ENCODE results near the gene MLLT3.

The MLLT3 gene

DNA sequence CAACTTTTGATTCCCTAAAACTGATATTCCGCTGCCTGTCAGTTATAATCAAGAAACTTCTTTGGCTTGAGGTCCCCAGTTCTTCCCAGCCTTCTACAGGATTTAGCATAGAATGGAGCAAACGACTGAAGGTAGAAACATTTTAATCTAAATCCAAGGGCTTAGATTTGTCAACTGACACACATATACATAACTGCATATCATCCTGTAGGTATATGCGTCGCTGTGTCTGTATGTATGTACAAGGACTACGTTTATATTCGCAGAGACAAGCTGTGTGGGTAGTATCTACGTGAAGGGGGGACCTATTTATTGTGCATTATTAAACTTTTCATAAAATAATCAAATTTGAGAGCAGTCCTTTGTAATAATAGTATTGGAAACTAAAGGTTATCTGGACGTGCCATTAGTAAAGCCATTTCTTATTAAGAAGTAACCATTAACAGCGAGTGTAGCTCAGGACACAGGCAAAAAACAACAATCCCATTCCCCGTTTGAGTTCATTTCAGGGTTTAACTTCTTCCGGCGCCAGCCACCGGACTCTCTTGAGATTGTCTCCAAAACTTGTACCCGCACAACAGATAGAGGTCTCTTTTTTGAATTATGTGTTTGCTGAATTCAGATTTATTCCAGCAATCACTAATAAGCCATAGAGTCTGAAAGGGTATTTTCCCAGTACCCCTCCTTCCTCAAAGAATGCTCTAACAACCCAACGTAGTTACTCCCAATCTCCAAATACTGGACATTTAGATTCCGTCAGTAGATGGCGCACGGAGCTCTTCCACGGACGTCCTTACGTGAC lies 2.1 kb upstream of the MLLT3 start:
- peak in 1 of 2 experiments; percentile 42 for DNase-seq

DNA sequence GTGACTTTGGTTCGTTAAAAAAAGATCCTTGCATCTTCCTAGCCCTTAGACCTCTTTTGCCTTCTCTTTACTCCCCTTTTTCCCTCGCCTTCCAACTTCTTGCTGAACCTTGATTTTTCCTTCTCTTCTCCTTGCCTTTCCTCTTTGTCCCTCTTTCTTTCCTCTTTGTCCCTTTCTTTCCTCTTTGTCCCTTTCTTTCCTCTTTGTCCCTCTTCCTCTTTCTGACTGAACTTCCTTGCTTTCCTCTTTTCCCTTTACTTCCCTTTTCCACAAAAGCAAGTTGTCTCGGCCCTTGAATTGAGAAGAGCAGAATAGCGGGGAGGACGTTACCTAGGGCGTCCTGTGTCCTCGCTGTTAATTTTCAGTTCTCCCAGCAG lies 1.4 kb upstream of the MLLT3 start:
- no peak for DNase-seq

DNA sequence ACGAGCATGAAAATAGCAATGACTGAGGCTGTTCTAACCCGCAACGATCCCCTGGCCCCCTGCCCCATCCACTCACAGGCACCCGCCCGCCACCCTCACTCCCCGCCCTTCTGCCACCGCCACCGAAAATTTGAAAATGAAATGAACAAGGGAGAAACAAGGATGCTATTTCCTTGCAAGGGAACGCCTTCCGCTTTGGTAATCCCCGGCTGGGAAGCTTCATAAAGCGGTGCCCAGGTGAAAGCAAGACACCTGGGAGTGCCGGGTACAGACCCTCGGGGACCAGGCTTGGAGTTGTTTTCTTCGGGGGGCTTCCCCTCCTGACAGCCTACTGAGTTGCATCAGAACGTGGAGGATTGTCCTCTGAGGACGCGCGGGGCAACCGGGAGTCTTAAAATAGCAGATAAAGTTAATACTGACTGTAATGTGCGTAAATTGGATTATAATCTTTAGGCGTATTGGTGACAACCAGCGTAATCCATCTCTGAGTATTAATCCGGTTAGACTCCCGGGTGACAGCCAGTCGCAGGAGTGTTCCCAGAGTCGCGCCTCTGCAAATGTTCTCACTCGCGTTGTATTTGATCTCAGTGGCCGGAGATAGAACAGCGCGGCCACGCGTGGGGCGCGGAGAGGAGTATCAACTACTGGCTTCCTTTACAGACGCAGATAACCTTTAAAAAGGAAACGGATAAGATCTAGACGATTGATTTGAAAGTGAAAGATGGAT lies 885 bp upstream of the MLLT3 start:
- no peak for DNase-seq

DNA sequence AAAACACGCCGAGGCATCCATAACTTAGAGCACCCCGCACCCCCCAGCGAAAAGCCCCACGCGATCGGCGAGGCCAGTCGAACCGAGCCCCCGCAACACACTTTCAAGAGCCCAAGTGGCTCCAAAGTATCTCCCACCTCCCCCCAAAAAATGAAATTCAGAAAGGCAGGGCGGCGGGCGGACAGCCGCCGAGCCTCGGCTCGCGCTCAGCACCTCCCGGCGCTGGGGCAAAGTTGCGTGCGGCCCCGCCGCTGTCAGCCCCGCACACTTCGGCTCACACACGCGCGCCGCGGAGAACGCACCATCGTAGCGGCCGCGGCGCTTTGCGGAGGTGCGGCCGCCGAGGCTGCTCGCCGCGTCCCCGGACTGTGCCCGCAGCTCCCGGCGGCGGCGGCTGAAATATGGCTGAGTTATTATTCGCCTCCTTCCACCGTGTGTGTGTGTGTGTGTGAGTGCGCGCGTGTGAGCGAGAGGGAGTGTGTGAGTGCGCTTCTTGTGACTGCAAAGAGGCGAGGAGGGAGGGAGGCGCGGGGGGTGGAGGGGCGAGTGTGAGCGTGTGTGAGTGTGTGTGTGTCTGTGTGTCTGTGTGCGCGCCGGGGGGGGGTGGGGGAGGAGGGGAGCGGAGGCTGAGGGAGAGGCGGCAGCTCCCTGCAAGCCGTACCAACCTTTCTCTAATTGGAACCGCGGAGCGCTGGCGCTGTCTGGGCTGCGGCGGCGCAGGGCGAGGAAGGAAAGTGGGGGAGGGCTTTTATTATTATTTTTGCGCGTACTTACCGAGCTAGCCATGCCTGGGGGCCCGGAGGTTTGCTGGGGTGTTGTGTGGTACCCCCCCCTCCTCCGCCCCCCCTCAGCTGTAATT lies 599 bp downstream of the MLLT3 start:
- DNase-seq: no peak

DNA sequence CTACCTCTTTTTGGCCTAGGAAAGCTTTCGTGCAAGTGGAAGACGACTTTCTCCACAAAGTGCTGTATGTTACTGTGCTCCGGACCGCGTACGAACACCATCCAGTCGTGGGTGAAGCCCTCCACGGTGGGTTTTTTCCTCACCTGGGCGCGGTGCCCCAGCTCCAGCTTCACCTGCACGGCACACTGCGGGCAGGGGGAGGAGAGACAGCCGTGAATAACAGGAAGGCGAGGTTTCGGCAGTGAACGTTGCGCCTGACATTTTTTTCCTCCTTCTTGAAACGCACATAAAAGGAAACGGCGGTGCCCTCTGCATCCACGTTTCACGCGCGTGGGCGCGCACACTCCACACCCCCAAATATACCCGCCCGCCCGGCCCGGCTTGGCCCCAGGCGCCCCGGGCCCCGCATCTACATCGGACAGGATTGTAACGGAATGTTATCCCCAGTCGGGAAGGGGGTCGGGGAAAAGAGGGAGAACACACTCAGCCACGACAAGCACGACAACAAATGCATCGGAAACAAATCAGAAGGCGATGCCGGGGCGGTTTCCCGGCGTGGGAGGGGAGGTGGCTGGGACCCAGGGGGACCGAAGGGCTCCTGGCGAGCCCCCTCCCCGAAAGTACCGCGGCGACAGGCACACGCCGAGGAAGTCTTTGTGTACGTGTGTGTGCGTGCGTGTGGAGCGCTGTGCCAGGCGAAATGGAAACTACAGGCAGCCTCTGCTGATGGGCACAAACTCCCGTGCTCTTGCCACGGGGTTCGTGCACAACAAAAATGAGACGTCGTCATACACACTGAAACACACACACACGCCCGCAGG lies 1.4 kb downstream of the MLLT3 start:
- DNase-seq: no peak

DNA sequence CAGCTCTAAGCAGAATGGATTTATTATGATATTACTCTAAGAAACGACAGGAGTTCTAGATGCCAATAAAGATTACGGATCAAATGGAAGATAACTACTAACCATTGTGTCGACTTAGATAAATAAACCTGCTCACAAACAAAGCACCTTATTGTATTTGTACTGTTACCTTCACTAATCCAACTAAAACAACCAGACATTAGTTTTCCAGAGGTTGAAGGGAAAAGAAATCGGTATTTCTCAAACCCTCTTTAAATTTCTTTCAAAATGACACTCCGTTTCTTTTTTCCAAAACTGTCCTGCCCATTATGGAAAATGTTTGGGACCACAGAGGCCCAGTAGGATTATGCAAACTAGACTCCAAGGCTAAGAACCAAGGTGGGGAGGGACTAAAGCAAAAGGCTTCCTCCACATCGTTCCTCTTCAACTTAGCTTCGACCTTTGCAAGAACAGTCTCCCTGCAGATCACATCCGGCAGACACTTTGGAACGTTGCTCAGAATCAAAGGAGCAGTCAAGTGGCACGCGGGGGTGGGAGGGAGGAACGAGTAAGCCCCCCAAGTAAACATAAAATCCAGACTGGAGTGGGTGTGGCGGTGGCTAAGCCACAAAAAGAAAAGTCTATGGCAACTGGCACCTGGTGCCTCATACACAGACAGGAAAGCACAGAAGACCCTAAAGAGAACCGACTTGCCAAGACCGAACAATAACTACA lies 2.7 kb downstream of the MLLT3 start:
- no peak for DNase-seq

DNA sequence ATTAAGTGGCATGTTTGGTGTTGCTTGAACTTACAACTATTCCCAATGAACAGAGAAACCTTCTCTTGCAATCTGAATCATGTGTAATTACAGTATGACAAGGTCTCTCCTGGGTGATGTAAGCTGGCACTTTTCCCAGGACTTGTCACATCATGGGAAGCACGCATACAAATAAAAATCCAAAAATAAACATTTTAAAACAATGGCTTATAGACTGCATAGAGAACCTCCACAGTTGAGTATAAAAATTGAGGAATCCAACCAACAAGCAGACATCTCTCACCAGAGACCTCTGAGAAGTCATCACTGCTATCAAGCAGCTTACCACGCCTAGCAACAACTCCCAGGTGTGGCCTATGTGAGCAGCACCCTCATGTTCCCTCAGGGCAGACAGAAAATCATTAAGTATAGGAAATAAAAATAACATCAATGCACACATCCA lies 3.9 kb downstream of the MLLT3 start:
- DNase-seq: no peak

DNA sequence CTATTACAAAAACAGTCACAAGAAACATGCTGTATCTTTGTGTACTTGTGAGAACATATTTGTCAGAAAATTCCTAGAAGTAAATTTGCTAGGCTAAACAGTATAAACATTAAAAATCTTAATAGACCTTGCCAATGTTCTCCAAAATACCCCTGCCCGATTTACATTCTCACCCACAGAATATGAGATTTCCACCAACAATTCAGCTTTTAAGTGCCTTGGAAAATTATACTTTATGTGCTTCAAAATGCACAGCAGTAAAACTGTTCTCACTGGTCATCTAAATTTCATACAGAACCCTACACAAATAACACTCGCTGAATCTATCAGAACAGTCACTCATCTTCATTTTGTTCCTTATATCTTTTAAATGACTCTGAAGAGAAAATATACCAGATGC lies 5.5 kb downstream of the MLLT3 start:
- no peak for DNase-seq

DNA sequence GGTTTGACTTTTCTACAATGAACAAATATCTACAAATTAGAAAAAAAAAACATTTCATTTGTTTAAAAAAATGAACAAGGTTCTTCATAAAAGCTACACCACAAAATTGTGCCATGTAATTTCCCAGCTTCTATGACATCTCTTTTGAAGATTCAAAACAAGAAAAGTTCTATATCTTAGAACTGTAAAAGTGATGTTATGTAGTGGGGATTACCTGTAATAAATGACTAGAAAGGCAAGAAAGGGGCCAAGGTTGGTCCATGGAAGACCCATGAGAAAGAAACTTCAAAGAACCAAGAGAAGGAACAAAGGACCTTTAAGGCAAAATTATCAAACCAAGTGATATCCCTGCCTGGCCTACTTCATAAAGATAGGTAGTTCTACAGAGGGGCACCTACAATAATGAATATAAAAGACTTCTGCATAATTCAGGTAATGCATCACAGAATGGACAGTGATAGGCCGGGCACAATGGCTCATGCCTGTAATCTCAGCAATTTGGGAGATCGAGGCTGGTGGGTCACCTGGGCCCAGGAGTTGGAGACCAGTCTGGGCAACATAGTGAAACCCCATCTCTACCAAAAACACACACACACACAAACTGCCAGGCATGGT lies 7.6 kb downstream of the MLLT3 start:
- DNase-seq: no peak

DNA sequence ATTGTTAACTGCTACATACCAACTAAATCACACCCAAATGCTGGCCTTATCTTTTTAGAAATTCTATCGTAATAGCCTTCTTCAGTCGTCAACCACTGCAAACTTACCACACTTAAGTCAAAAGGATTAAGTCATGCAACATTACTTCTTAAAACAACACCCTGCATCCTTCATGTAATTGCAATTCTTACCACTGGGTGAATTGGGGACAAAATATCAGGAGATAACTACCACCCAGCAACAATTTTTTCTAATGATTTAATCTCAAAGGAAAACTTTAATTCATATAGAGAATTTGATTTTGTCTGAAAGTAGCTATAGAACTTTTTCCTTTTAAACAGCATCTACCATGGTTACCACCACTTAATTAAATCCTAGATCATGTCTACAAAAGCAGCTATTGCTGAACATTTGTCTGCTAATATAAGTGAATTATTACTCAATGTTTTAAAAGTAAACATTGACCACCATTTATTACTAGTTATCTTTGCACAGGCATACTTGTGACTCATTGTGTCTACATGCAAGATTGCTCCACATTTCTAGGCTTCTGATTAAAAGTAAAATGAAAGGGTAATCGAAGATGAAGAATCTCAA lies 10.5 kb downstream of the MLLT3 start:
- no peak for DNase-seq

DNA sequence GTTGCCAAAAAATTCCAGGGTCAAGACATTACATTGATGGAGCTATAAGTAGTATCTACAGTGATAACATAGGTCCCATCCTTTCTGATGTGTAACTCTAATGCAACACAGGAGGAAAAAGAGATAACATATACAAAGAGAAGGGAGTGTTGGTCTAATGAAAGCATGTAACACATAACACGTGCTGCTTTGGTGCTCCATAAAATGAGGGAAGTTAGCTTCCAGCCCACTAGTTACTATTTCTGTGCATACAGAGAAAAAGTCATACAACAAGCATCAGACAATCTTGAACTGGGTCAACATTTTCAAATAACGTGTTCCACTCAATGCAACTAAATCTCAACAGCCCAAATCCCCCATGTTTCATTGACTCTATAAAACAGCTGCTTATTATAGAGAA lies 11.7 kb downstream of the MLLT3 start:
- no peak for DNase-seq

DNA sequence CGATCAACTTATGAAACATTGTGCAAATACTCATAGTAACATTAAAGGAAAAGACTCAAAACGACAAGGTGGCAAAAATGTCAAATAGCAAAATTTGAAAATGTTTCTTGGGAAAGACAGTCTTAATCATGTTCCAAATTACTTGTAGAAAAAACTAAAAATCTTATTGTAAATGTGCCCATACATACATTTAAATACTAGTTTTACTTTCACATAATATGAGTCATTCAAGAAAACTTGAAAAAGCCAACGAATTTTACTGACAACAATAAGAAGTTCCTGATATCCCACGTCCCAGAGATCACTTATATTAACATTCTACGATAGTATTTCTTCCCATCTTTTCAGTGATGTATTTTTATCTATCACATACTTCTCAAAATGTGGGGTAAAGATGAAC lies 13.7 kb downstream of the MLLT3 start:
- DNase-seq: no peak

DNA sequence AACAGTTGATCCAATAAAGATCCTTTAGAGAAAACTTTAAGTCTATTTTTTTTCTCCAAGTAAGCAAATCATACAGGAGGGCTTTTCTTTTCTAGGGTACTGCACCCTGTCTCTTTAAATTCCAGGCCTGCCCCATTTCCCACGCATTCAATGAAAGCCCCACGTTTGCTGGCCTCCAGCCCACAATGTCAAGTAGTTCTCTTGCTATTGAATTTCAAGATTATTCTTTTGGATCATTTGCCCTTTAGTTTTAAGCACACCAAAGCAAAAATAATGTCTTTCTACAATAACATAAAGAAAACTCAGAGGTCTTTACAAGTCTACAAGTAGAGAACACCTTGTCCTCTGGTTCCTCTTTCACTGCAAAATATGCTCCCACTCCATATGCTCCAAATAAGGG lies 15.6 kb downstream of the MLLT3 start:
- no peak for DNase-seq

DNA sequence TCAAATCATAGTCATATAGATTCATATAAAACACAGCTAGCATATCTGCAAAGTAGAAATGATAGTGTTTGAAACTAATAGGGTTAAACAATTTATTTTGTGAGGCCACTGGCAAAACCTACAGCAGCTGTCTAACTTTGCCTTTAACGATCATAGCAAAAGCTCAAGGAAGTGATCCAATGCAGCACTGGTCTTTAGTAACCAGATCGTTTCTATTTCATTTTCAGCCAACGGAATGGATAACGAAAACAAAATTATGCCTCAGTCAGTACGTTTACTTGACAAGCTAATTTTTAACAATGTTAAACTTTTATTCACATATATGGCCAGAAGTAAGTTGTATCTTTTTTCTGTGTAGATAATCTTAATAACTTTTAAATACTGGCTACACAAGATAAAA lies 17.7 kb downstream of the MLLT3 start:
- no peak for DNase-seq

DNA sequence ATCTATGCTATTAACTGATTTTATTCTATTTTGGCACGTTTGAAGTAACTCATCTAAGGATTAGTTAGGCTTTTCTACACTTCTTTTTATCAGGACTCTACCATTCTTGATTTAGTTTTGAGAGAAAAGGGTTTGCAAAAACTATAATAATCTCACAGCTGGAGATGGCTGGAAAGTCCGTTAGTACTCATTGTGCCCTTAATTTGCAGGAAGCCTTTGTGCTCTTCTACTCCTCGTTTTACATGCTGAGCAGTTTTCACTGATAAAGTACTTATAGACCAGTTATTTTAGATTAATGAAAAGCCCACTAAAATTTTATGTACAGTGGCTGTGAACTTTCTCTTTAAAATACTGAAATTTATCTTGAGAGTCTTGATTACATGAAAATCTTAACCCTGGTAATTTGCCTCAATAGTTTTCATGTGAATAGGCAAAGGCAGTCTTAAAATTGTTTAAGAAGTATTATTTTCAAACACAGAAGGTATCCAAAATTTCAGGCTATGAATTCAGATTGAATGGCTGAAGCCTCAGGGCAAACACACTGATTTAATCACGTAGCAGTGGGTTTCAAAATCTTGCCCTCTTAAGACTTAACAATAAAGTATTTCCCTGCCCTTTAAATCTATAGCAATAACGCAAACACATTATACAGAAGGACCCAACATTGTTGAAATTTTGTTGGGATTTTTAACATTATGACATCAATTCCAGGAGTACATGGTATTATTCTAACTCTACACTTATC lies 18.6 kb downstream of the MLLT3 start:
- no peak for DNase-seq

DNA sequence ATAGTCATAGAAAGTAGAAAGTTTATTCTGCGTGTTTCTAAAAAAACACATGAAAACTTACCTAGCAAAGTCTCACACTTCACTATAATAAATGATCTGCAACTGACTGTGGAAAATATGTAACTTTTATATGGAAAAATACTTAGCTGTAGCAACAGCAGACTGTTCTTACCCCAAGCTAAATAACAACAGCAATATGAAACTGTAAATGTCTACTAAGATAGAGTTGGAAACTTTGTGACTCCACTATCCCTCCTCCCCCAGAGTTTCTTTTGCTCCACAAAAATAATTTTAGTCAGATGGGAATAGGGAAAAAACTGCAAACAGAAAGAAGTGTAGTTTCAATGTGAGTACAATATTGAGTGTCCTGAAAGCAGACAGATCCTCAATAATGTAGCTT lies 21.0 kb downstream of the MLLT3 start:
- no peak for DNase-seq

DNA sequence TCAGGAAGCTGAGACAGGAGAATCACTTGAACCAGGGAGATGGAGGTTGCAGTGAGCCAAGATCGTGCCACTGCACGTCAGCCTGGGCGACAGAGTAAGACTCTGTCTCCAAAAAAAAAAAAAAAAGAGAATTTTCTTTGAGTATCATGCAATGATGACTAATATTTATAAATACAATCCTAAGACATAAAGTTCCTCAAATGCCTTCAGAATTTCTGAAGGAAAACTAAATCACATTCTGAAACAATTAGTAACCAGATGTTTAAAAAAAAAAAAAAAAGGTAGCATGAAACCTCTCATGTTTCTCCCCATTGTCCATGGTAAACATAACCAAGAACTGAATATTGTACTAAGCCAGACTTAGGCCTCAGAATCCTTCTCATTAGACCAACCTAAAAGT lies 23.1 kb downstream of the MLLT3 start:
- DNase-seq: no peak

DNA sequence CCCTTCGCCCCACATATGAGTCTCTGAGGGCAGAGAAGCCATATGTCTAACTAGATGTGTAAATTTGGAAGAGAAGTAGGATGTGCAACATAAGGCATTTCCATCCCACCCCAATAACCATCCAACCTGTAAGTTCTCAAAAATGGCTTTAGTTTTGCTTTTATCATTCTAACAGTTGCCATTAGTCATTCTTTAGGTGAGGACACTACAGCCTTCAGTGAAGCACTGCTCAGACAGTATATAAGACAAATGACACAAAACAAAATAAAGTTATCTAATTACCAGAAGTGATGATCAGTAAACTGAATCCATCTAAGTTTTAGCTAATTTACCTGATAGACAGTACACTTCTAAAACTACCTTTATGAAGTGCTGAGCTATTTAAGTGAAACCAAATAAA lies 23.9 kb downstream of the MLLT3 start:
- DNase-seq: no peak

DNA sequence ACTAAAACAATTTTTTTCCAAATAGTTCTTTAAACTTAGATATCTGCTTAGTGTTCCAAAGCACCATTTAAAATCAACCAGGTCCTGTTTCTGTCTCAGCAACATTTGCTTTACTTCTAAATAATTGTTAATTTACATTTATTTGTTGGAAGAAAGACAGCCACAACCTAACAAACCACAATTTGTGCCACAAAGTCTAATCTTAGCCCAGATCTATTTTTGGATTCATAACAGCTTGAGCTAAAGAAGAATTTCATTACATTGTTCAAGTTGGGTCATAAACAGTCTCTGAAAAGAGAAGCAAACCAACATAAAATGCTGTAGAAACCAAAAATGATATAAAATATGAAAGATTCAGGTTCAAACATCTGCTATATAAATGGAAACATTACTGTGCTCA lies 24.4 kb downstream of the MLLT3 start:
- no peak for DNase-seq

DNA sequence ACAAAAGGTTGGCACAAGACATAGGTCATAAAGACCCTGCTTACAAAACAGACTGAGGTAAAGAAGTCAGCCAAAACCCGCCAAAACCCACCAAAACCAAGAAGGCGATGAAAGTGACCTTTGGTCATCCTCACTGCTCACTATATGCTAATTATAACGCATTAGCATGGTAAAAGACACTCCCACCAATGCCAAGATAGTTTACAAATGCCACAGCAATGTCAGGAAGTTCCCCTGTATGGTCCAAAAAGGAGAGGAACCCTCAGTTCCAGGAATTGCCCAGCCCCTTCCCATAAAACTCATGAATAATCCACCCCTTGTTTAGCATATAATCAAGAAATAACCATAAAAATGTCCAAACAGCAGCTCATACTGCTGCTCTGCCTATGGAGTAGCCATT lies 27.7 kb downstream of the MLLT3 start:
- DNase-seq: no peak
